ENCODE data around the gene YPEL3. TPM values are rescaled to one million over a fixed set of nuclear protein-coding genes. Genes with fewer than 3 reads are reported as not detected.

Gene YPEL3
- total and polyA plus RNA-seq, 8 donors = 18.6 to 134 (median 44.1) TPM

DNA sequence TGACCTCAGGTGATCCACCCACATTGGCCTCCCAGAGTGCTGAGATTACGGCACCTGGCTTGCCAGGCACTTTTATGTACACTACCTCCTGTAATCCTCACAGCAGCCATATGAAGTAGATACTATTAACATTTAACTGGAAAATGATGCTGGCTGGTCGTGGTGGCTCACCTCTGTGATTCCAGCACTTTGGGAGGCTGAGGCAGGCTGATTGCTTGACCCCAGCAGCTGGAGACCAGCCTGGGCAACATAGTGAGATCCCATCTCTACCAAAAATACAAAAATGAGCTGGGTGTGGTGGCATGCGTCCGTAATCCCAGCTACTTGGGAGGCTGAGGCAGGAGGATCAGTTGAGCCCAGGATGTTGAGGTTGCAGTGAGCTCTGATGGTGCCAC lies 29.0 kb upstream of the YPEL3 start:
- TF ChIP-seq CTCF (IDR thresholded peaks at IDR 0.05) = no peak
- ATAC-seq = no peak
- no peak for FAIRE-seq
- Histone ChIP-seq H3K27ac (no peak overlapping the region), H3K27me3 (no peaks in the 10 kb centered on the region), H3K36me3 (no peaks in the 10 kb centered on the region), H3K9me3 (no peaks in the 10 kb centered on the region), H3K4me3 (no peak overlapping the region), H3K4me1 (peaks cover 0 to 3% (median 0%) of the 10 kb centered on the region in 3 donors)
- intact Hi-C loops (cut with DNase I) = loop anchor here in 1 of 3 donors (5.0 kb wide), 1 partner anchor 52 kb away; no protein-coding TSS in a partner anchor
- DNase-seq = peak in 1 of 6 donors; percentile 10
- WGBS, 2 donors = 83 to 84% methylated on average over 4 of the region's 4 CpGs

- no peaks in the 10 kb centered on the region for H3K27me3 ChIP-seq
- H3K4me1 ChIP-seq = peaks cover 0 to 3% (median 0%) of the 10 kb centered on the region in 3 donors
- peak in 1 of 6 donors; percentile 46 for DNase-seq
- H3K4me3 ChIP-seq = peak overlapping the region; percentile 71 to 83 (median 75)
- no peaks in the 10 kb centered on the region for H3K9me3 ChIP-seq
- 2 to 3% methylated on average over 38 to 42 of the region's 42 CpGs for WGBS, 2 donors
- FAIRE-seq = no peak
- intact Hi-C loops (cut with DNase I) = no loop called here
- H3K27ac ChIP-seq = peak overlapping the region; percentile 22 to 81 (median 59)
- peak; percentile 16 to 41 (median 24) for ATAC-seq
- no peak for TF ChIP-seq CTCF (IDR thresholded peaks at IDR 0.05)
- H3K36me3 ChIP-seq = peaks cover 0 to 5% (median 0%) of the 10 kb centered on the region in 3 donors
These were observed 26.7 kb upstream of the YPEL3 start for GRCh38 chr16:30122604-30123160.

GRCh38 chr16:30121741-30122571 lies 25.9 kb upstream of the YPEL3 start:
- DNase-seq (peak in 2 of 6 donors; percentile 23 to 64), FAIRE-seq (no peak), ATAC-seq (peak; percentile 3 to 22 (median 11))
- H3K4me3 ChIP-seq = peak overlapping the region; percentile 71 to 83 (median 75)
- H3K4me1 ChIP-seq = peaks cover 0 to 3% (median 0%) of the 10 kb centered on the region in 3 donors
- no peaks in the 10 kb centered on the region for H3K27me3 ChIP-seq
- TF ChIP-seq CTCF (IDR thresholded peaks at IDR 0.05) = no peak
- WGBS, 2 donors = 63 to 68% methylated on average over 31 of the region's 31 CpGs
- peaks cover 0 to 7% (median 0%) of the 10 kb centered on the region in 3 donors for H3K36me3 ChIP-seq
- intact Hi-C loops (cut with DNase I) = no loop called here
- H3K9me3 ChIP-seq = no peaks in the 10 kb centered on the region
- H3K27ac ChIP-seq = peak overlapping the region; percentile 22 to 81 (median 59)

DNA sequence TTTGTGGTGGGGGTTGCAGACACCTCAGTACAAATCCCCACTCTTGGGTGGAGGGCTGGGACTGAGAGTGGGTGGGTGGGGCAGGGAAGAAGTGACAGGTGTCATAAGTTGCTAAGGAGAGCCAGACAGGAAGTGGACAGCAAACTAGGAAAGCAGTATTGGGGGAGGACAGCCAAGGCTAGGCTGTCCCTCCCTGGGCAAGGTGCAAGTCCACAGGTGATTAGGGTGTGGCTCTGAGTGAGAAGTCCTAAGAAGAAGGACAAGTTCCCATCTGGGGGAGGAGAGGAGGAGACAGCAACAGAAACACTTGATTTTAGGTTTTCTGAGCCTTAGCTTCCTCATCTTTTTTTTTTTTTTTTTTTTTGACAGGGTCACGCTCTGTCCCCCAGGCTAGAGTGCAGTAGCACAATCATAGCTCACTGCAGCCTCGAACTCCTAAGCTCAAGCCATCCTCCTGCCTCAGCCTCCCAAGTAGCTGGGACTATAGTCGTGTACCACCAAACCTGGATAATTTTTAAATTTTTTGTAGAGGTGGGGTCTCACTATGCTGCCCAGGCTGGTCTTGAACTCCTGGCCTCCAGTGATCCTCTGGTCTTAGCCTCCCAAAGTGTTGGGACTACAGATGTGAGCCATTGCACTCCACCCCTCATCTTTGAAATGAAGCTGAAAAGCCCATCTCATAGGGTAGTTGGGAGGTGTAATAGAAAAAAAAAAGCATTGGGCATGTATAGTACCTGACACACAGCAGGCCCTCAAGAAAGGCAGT lies 24.5 kb upstream of the YPEL3 start:
- H3K9me3 ChIP-seq = no peaks in the 10 kb centered on the region
- no peaks in the 10 kb centered on the region for H3K27me3 ChIP-seq
- TF ChIP-seq CTCF (IDR thresholded peaks at IDR 0.05) = no peak
- H3K4me1 ChIP-seq = peaks cover 0 to 3% (median 0%) of the 10 kb centered on the region in 3 donors
- H3K36me3 ChIP-seq = peaks cover 0 to 7% (median 0%) of the 10 kb centered on the region in 3 donors
- intact Hi-C loops (cut with DNase I) = no loop called here
- 92 to 93% methylated on average over 3 of the region's 3 CpGs for WGBS, 2 donors
- H3K27ac ChIP-seq = no peak overlapping the region
- ATAC-seq = no peak
- H3K4me3 ChIP-seq = no peak overlapping the region
- DNase-seq = no peak
- no peak for FAIRE-seq

Measured in pancreas (tissue), 10 donors.